DMS153 treated with DMSO at 0.1 percent for 48 hours (cell line): Measurements from ENCODE around the gene EYA2.

Experiments used
- DNase-seq: peaks from one replicate; lab custom pipeline; 2025; ENCODE audit not compliant: unreplicated experiment; lab: John Stamatoyannopoulos, UW

The EYA2 gene

GRCh38 chr20:47237715-47238114 is 343.1 kb downstream of the EYA2 start:
- DNase-seq, result no peak
